H1 (cell line): ENCODE data around the gene ABHD2. TPM values are rescaled to one million over a fixed set of nuclear protein-coding genes. Genes with fewer than 3 reads are reported as not detected.

Source experiments
- CTCF ChIA-PET: fragments of 300-600 bp; sonication (Branson Sonifier 250); formaldehyde crosslinking; loops from one replicate; lab custom pipeline; 2021; ENCODE audit not compliant: partially characterized antibody; lab: Charles Lee
- POLR2A ChIA-PET: fragments of 300-600 bp; sonication (Branson Sonifier 250); formaldehyde crosslinking; loops from one replicate; lab custom pipeline; 2021; ENCODE audit warnings: inconsistent platforms; ENCODE audit not compliant: partially characterized antibody; lab: Charles Lee
- DNase-seq, 2 experiments: peaks; one replicate each; pipeline versions ENCODE4 v3.0.0 to v3.0.0-alpha.2; 2010 to 2022; ENCODE audit warnings: low spot score in 2 of 2, low read depth in 1 of 2, mixed read lengths in 1 of 2
- FAIRE-seq: peaks from 2 replicates; lab custom pipeline; 2011; peaks lifted over from hg19 to GRCh38; lab: Jason Lieb, UNC
- H2AFZ ChIP-seq: 2 replicates; pipeline ENCODE4 v1.8.1; 2012; ENCODE audit warnings: low read length, inconsistent platforms
- H2AK5ac ChIP-seq: 2 replicates; pipeline ENCODE4 v1.6.1; 2013; ENCODE audit warnings: low read depth, low read length
- H2BK120ac ChIP-seq: replicated peaks from 2 replicates; pipeline ENCODE3; 2013; ENCODE audit warnings: low read depth, low read length, inconsistent platforms
- H2BK12ac ChIP-seq: 2 replicates; pipeline ENCODE4 v1.6.1; 2013; ENCODE audit warnings: low read depth, low read length
- H2BK15ac ChIP-seq: 2 replicates; pipeline ENCODE4 v1.6.1; 2013; ENCODE audit warnings: low read length
- H2BK20ac ChIP-seq: 2 replicates; pipeline ENCODE4 v1.6.1; 2013; ENCODE audit warnings: low read length
- H2BK5ac ChIP-seq: 2 replicates; pipeline ENCODE4 v1.6.1; 2013; ENCODE audit warnings: low read depth, low read length
- H3K14ac ChIP-seq: 2 replicates; pipeline ENCODE4 v1.6.1; 2013; ENCODE audit warnings: inconsistent platforms; ENCODE audit not compliant: insufficient read length
- H3K18ac ChIP-seq: 2 replicates; pipeline ENCODE4 v1.6.1; 2013; ENCODE audit warnings: low read length; ENCODE audit errors: extremely low read depth
- H3K23ac ChIP-seq: 2 replicates; pipeline ENCODE4 v1.6.1; 2013; ENCODE audit warnings: inconsistent platforms; ENCODE audit not compliant: insufficient read length
- H3K23me2 ChIP-seq: 2 replicates; pipeline ENCODE4 v1.6.1; 2013; ENCODE audit warnings: low read depth, low read length
- H3K27ac ChIP-seq: 2 replicates; pipeline ENCODE4 v1.6.1; 2011; ENCODE audit warnings: low read depth, low read length, inconsistent platforms
- H3K27me3 ChIP-seq, 4 experiments: replicated peaks in 1 of 4; 1 replicate in 1 of 4; 2 replicates in 3 of 4; pipeline versions ENCODE4 v1.6.1 to v1.8.1; 2011 to 2013; ENCODE audit warnings: low read length in 3 of 4, mild to moderate bottlenecking in 3 of 4, inconsistent platforms in 2 of 4, mixed read lengths in 2 of 4, moderate library complexity in 1 of 4; ENCODE audit not compliant: control insufficient read depth in 3 of 4, insufficient read depth in 3 of 4; ENCODE audit errors: extremely low read depth in 1 of 4
- H3K36me3 ChIP-seq, 4 experiments: 2 replicates each; pipeline versions ENCODE4 v1.6.1 to v1.8.1; 2011 to 2013; ENCODE audit warnings: mild to moderate bottlenecking in 4 of 4, low read length in 3 of 4, moderate library complexity in 2 of 4, control low read depth in 1 of 4, inconsistent platforms in 1 of 4; ENCODE audit not compliant: insufficient read depth in 4 of 4, control insufficient read depth in 2 of 4
- H3K4ac ChIP-seq: replicated peaks from 2 replicates; pipeline ENCODE3; 2013; ENCODE audit warnings: low read length, low read depth, mixed read lengths, inconsistent platforms; ENCODE audit not compliant: insufficient read length
- H3K4me1 ChIP-seq, 4 experiments: replicated peaks in 1 of 4; 1 replicate in 1 of 4; 2 replicates in 3 of 4; pipeline versions ENCODE4 v1.6.1 to v1.8.1; 2011 to 2013; ENCODE audit warnings: low read length in 3 of 4, inconsistent platforms in 2 of 4, mixed read lengths in 1 of 4; ENCODE audit not compliant: insufficient read depth in 4 of 4, control insufficient read depth in 3 of 4
- H3K4me2 ChIP-seq, 2 experiments: 2 replicates each; pipeline versions ENCODE4 v1.6.1 to v1.8.1; 2011 to 2013; ENCODE audit warnings: low read depth in 2 of 2, low read length in 2 of 2, control low read depth in 1 of 2, inconsistent platforms in 1 of 2, mild to moderate bottlenecking in 1 of 2; ENCODE audit not compliant: insufficient read depth in 1 of 2
- H3K4me3 ChIP-seq, 4 experiments: fragments of 200-600, 300-600 bp in 1 of 4; sonication (generic), shearing (Covaris generic), sonication (Bioruptor Twin) in 1 of 4; 2 replicates each; pipeline versions ENCODE4 v1.5.1 to v1.8.1; 2011 to 2016; ENCODE audit warnings: low read length in 4 of 4, low read depth in 3 of 4, control low read depth in 2 of 4, inconsistent platforms in 2 of 4, mild to moderate bottlenecking in 2 of 4, mixed read lengths in 1 of 4, moderate library complexity in 1 of 4; ENCODE audit not compliant: insufficient read depth in 2 of 4; ENCODE audit errors: extremely low read depth in 1 of 4
- H3K56ac ChIP-seq: replicated peaks from 2 replicates; pipeline ENCODE3; 2013; ENCODE audit warnings: low read depth, mild to moderate bottlenecking, mixed read lengths, low read length, inconsistent platforms; ENCODE audit not compliant: insufficient read length
- H3K79me1 ChIP-seq: 2 replicates; pipeline ENCODE4 v1.6.1; 2013; ENCODE audit warnings: low read depth, low read length, control low read depth
- H3K79me2 ChIP-seq, 2 experiments: 2 replicates each; pipeline versions ENCODE4 v1.6.1 to v1.8.1; 2012 to 2013; ENCODE audit warnings: low read length in 2 of 2, mild to moderate bottlenecking in 2 of 2, inconsistent platforms in 1 of 2; ENCODE audit not compliant: insufficient read depth in 2 of 2, control insufficient read depth in 1 of 2
- H3K9ac ChIP-seq, 4 experiments: replicated peaks in 1 of 4; 1 replicate in 1 of 4; 2 replicates in 3 of 4; pipeline versions ENCODE4 v1.6.1 to v1.8.1; 2011 to 2013; ENCODE audit warnings: low read depth in 3 of 4, low read length in 3 of 4, control low read depth in 2 of 4, mild to moderate bottlenecking in 2 of 4, moderate library complexity in 2 of 4, inconsistent platforms in 1 of 4; ENCODE audit errors: extremely low read depth in 1 of 4
- H3K9me3 ChIP-seq, 2 experiments: 2 replicates each; pipeline versions ENCODE4 v1.6.1 to v1.8.1; 2012 to 2013; ENCODE audit warnings: mild to moderate bottlenecking in 2 of 2, moderate library complexity in 2 of 2, control low read depth in 1 of 2, inconsistent platforms in 1 of 2, low read depth in 1 of 2, low read length in 1 of 2, mixed read lengths in 1 of 2; ENCODE audit not compliant: insufficient read depth in 2 of 2
- H4K20me1 ChIP-seq, 2 experiments: replicated peaks in 1 of 2; 2 replicates each; pipeline versions ENCODE3 to v1.8.1; 2011 to 2013; ENCODE audit warnings: inconsistent platforms in 2 of 2, low read length in 2 of 2, mild to moderate bottlenecking in 1 of 2; ENCODE audit not compliant: insufficient read depth in 2 of 2, control insufficient read depth in 1 of 2
- H4K5ac ChIP-seq: 2 replicates; pipeline ENCODE4 v1.6.1; 2013; ENCODE audit warnings: low read length, low read depth, mixed read lengths, inconsistent platforms; ENCODE audit not compliant: insufficient read length
- H4K8ac ChIP-seq: 2 replicates; pipeline ENCODE4 v1.8.0; 2013; ENCODE audit warnings: mild to moderate bottlenecking, moderate library complexity, low read length, inconsistent platforms; ENCODE audit not compliant: insufficient read depth; ENCODE audit errors: extremely low read depth
- H4K91ac ChIP-seq: replicated peaks from 2 replicates; pipeline ENCODE3; 2013; ENCODE audit warnings: low read length, mixed read lengths, inconsistent platforms; ENCODE audit not compliant: insufficient read length
- ATF2 ChIP-seq: IDR thresholded peaks from 2 replicates; pipeline ENCODE4 v1.6.1; 2012; ENCODE audit warnings: low read length, inconsistent platforms
- BACH1 ChIP-seq: IDR thresholded peaks from 2 replicates; pipeline ENCODE4 v1.6.1; 2012; ENCODE audit warnings: low read length, improper control_type of control experiment
- HDAC6 ChIP-seq: IDR thresholded peaks from one replicate; pipeline ENCODE4 v1.7.1; 2012; ENCODE audit warnings: low read depth, mild to moderate bottlenecking, inconsistent platforms, low read length, moderate library complexity
- KDM1A ChIP-seq: fragments of 200-600, 300-600 bp; sonication (generic); IDR thresholded peaks from 2 replicates; pipeline ENCODE4 v1.7.1; 2016; ENCODE audit warnings: mild to moderate bottlenecking, low read length, borderline replicate concordance
- MAX ChIP-seq: IDR thresholded peaks from 2 replicates; pipeline ENCODE4 v1.6.1; 2012; ENCODE audit warnings: inconsistent platforms
- SAP30 ChIP-seq: fragments of 300-600 bp; sonication (generic); IDR thresholded peaks from 2 replicates; pipeline ENCODE4 v1.7.1; 2012; ENCODE audit warnings: low read length, moderate library complexity, mild to moderate bottlenecking, inconsistent platforms; ENCODE audit not compliant: insufficient read depth, insufficient replicate concordance
- SP2 ChIP-seq: IDR thresholded peaks from 2 replicates; pipeline ENCODE4 v1.6.1; 2012; ENCODE audit warnings: mild to moderate bottlenecking, low read length, inconsistent platforms
- SP4 ChIP-seq: IDR thresholded peaks from 2 replicates; pipeline ENCODE4 v1.6.1; 2012; ENCODE audit warnings: low read length, inconsistent platforms
- TCF12 ChIP-seq: IDR thresholded peaks from 2 replicates; pipeline ENCODE4 v1.6.1; 2011; ENCODE audit warnings: low read depth, mild to moderate bottlenecking, low read length
- WGBS, 2 experiments: shearing (Covaris generic) in 1 of 2; methylation state at CpG; one replicate each; pipeline versions ENCODE4 v1.1.6 to v1.1.7; 2013 to 2015; ENCODE audit warnings: low lambda C conversion rate in 2 of 2, mixed read lengths in 2 of 2, inconsistent platforms in 1 of 2, low coverage in 1 of 2, missing lambda C conversion rate in 1 of 2; ENCODE audit not compliant: insufficient replicate concordance in 2 of 2, insufficient coverage in 1 of 2, insufficient read length in 1 of 2; ENCODE audit errors: extremely low coverage in 1 of 2, missing lambda C conversion rate in 1 of 2; 5-methylcytosine and 5-hydroxymethylcytosine counted together
- polyA plus RNA-seq, 7 experiments: library from polyadenylated mRNA; depleted of rRNA in 3 of 7; stranded (reverse) in 5 of 7; unstranded in 2 of 7; fragments of >200 nt in 5 of 7; fragments of 200-250 nt in 2 of 7; gene quantifications; 1 replicate in 5 of 7; 2 replicates in 1 of 7; 4 replicates in 1 of 7; pipeline versions ENCODE4 v1.2.1 to v1.2.3, GENCODE V29; 2011 to 2013; ENCODE audit warnings: missing spikeins in 2 of 7, mixed read lengths in 2 of 7
- total RNA-seq: library from RNA; stranded (reverse); fragmentation: NEBNext Ultra II Directional; extraction: Animal tissue kit (Norgen Biotek cat#: 25700); gene quantifications from 2 replicates; pipeline ENCODE4 v1.2.1, GENCODE V29; 2021

The ABHD2 gene
- total and polyA plus RNA-seq, 2 of the 8 experiments (the other 6 are each of a cell fraction or from before 2014, with no cell fraction given) = 9.1 to 23.7 TPM

DNA sequence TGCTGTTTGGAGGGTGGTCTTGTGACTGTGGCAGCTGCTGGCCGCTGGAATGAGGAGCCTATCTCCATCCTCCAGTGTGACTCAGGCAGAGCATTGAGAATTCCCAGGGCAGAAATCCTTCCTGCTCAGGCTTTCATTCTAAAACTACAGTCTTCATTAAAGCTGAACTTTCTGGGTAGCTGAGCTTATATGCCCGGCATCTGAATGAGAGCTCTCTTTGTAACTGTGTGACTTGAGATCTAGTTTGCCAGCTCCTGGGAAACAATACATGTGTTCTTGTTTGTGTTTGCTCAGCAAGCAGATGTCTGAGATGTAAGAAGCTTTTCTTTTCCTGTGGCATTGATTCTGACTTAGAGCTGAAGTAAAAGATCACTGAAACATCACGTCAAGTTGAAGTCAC is 110.7 kb downstream of the ABHD2 start:
- H3K27me3 ChIP-seq = no peaks in the 10 kb centered on the region
- TF ChIP-seq ATF2 = no peak
- no peak for TF ChIP-seq TCF12
- TF ChIP-seq MAX = no peak
- TF ChIP-seq BACH1 = no peak
- TF ChIP-seq SP2 = no peak
- no peak for TF ChIP-seq KDM1A
- TF ChIP-seq HDAC6 = no peak
- TF ChIP-seq SAP30 = no peak
- no peak for TF ChIP-seq SP4
- TF ChIP-seq, all 59 proteins: peak for 0
- Histone ChIP-seq H3K79me1 (no peaks in the 10 kb centered on the region), H3K4me1 (peaks cover 8 to 34% (median 15%) of the 10 kb centered on the region in 4 experiments), H3K9me3 (no peaks in the 10 kb centered on the region), H3K23ac (no peak overlapping the region), H4K91ac (no peak overlapping the region), H2BK20ac (peak overlapping the region; percentile 2; the same call in 1 of the 2 replicates), H3K14ac (no peak overlapping the region), H4K20me1 (peaks cover 0 to 2% of the 10 kb centered on the region in 2 experiments), H2AFZ (no peak overlapping the region), H3K23me2 (no peaks in the 10 kb centered on the region), H3K4me2 (peak overlapping the region in 1 of 2 experiments; percentile 3; a peak in 1 of 4 replicates), H3K4ac (no peak overlapping the region), H4K5ac (no peak overlapping the region), H2BK5ac (peak overlapping the region; percentile 22; the same call in 1 of the 2 replicates), H3K56ac (no peak overlapping the region), H2AK5ac (peak overlapping the region; percentile 94; the same call in 1 of the 2 replicates), H2BK120ac (no peak overlapping the region), H3K4me3 (no peak overlapping the region), H3K27ac (no peak overlapping the region), H3K18ac (peak overlapping the region; percentile 24; the same call in 1 of the 2 replicates), H3K9ac (no peak overlapping the region), H3K36me3 (no peaks in the 10 kb centered on the region), H3K79me2 (no peaks in the 10 kb centered on the region), H2BK15ac (no peak overlapping the region), H2BK12ac (peak overlapping the region; percentile 89), H4K8ac (no peak overlapping the region)
- FAIRE-seq (peak; percentile 13), DNase-seq (no peak)
- CTCF ChIA-PET = interaction anchor here (0.7 to 2.2 kb wide), 8 partner anchors 8 to 308 kb away, joined by 3 to 7 read pairs (median 3); no protein-coding TSS in a partner anchor
- POLR2A ChIA-PET = interaction anchor here (0.7 to 1.8 kb wide), 4 partner anchors 21 to 303 kb away, joined by 3 to 4 read pairs (median 4); partner anchors contain the start of gene HAPLN3
- WGBS, 2 experiments = 86% methylated on average over 3 of the region's 3 CpGs; no CpG with 5 or more reads in 1 of the 2 experiments
